ENCODE data around the gene ID2. TPM values are rescaled to one million over a fixed set of nuclear protein-coding genes. Genes with fewer than 3 reads are reported as not detected.

The ID2 gene
- total and polyA plus RNA-seq, 10 of the 15 experiments (the other 5 are each of a cell fraction or from before 2014, with no cell fraction given): 39.0 to 613 (median 73.6) TPM

DNA sequence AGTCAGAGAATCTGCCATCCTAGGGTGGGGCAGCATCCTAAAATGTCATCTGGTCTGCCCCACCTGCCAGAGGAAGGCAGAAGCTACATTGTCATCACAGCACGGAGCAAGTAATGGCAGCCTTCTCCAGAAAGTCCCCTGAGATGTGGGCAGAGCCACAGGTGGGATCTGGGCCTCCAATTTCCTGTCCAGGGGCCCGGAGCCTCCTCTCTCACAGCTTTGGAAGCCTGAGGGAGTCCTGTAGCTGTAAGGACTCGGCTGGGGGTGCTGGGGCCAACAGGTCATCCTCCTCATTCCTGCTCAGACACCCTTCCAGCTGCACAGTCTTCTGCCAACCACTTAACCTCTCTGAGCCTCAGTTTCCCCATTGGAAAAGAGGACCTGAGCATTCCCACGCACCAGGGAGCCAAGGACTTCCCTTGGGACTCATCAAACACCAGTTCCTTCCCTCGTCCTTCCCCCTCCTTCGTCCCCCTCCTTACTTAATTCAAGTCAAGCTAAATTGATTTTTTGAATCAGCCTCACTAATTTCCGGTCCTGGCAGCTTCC is 48.6 kb upstream of the ID2 start:
- Histone ChIP-seq H3K9ac (ENCODE audit: control insufficient read depth, insufficient read depth, low read length) (no peak overlapping the region), H3K4me3 (no peak overlapping the region), H3K9me3 (replicated peaks; ENCODE audit: control insufficient read depth, insufficient read depth, low read length) (no peaks in the 10 kb centered on the region), H3K36me3 (ENCODE audit: control insufficient read depth in 2 of 2, insufficient read depth in 2 of 2, low read length in 1 of 2) (no peaks in the 10 kb centered on the region), H3K27ac (ENCODE audit: control insufficient read depth, insufficient read depth) (no peak overlapping the region), H2AFZ (ENCODE audit: control insufficient read depth, low read depth, low read length) (no peak overlapping the region), H3K79me2 (ENCODE audit: control insufficient read depth, insufficient read depth, low read length) (no peaks in the 10 kb centered on the region), H3K4me1 (ENCODE audit: control insufficient read depth, insufficient read depth, low read length) (peaks cover 8% of the 10 kb centered on the region; the same call in 1 of the 2 replicates), H4K20me1 (ENCODE audit: control insufficient read depth, insufficient read depth) (no peaks in the 10 kb centered on the region), H3K4me2 (ENCODE audit: control insufficient read depth, insufficient read depth) (no peak overlapping the region), H3K27me3 (replicated peaks in 1 of 2; ENCODE audit: control insufficient read depth in 2 of 2, insufficient read depth in 2 of 2, low read length in 1 of 2) (no peaks in the 10 kb centered on the region)
- ChIA-PET SMC1A (ENCODE audit: uncharacterized antibody, unreplicated experiment) (interaction anchor here (1.3 to 4.1 kb wide), 4 partner anchors 48 to 90 kb away, joined by 4 to 16 read pairs (median 5); partner anchors contain the start of gene ID2), RAD21 (ENCODE audit: unreplicated experiment) (interaction anchor here (0.8 to 2.1 kb wide), 4 partner anchors 11 to 90 kb away, joined by 3 to 13 read pairs (median 4); partner anchors contain the start of gene ID2), POLR2A (interaction anchor here (0.9 to 2.2 kb wide), 4 partner anchors 9 to 50 kb away, joined by 3 to 5 read pairs (median 4); partner anchors contain the start of gene ID2), CTCF (interaction anchor here (0.6 to 3.1 kb wide), 5 partner anchors 12 to 296 kb away, joined by 3 to 12 read pairs (median 3); no protein-coding TSS in a partner anchor)
- intact Hi-C loops (cut with micrococcal nuclease; ENCODE audit: unreplicated experiment) (no loop called here), in situ Hi-C loops (cut with MboI) (no loop called here)
- no peak for ATAC-seq
- DNase-seq (ENCODE audit: low read depth, low spot score): no peak
- BruUV-seq (replicated peaks): no TSS peak
- TF ChIP-seq MEF2B (IDR thresholded peaks at IDR 0.05; ENCODE audit: partially characterized antibody, poor library complexity, severe bottlenecking) (peak; percentile 23), ETV6 (conservative IDR thresholded peaks at IDR 0.05 in 1 of 2, IDR thresholded peaks at IDR 0.05 in 1 of 2; ENCODE audit: borderline replicate concordance in 1 of 2, low read depth in 1 of 2) (no peak)
- no peak for FAIRE-seq
- WGBS (ENCODE audit: insufficient coverage, insufficient replicate concordance, low lambda C conversion rate, missing lambda C conversion rate): 6% methylated on average over 7 of the region's 7 CpGs

- Histone ChIP-seq H3K79me2 (ENCODE audit: control insufficient read depth, insufficient read depth, low read length) (no peaks in the 10 kb centered on the region), H3K4me1 (ENCODE audit: control insufficient read depth, insufficient read depth, low read length) (peaks cover 2% of the 10 kb centered on the region; the same call in 1 of the 2 replicates), H3K9me3 (replicated peaks; ENCODE audit: control insufficient read depth, insufficient read depth, low read length) (no peaks in the 10 kb centered on the region), H2AFZ (ENCODE audit: control insufficient read depth, low read depth, low read length) (no peak overlapping the region), H3K36me3 (ENCODE audit: control insufficient read depth in 2 of 2, insufficient read depth in 2 of 2, low read length in 1 of 2) (no peaks in the 10 kb centered on the region), H3K27me3 (replicated peaks in 1 of 2; ENCODE audit: control insufficient read depth in 2 of 2, insufficient read depth in 2 of 2, low read length in 1 of 2) (no peaks in the 10 kb centered on the region; a peak in 1 of 4 replicates), H3K27ac (ENCODE audit: control insufficient read depth, insufficient read depth) (no peak overlapping the region), H3K4me3 (no peak overlapping the region), H4K20me1 (ENCODE audit: control insufficient read depth, insufficient read depth) (no peaks in the 10 kb centered on the region), H3K9ac (ENCODE audit: control insufficient read depth, insufficient read depth, low read length) (no peak overlapping the region), H3K4me2 (ENCODE audit: control insufficient read depth, insufficient read depth) (no peak overlapping the region)
- WGBS (ENCODE audit: insufficient coverage, insufficient replicate concordance, low lambda C conversion rate, missing lambda C conversion rate): 36% methylated on average over 14 of the region's 14 CpGs
- ChIA-PET POLR2A (interaction anchor here (0.9 to 1.1 kb wide), 2 partner anchors 47 to 48 kb away, joined by 3 to 4 read pairs; partner anchors contain the start of gene ID2), SMC1A (ENCODE audit: uncharacterized antibody, unreplicated experiment) (interaction anchor here (0.7 to 4.1 kb wide), 5 partner anchors 12 to 53 kb away, joined by 3 to 16 read pairs (median 5); partner anchors contain the start of gene ID2), RAD21 (ENCODE audit: unreplicated experiment) (interaction anchor here (0.8 to 2.1 kb wide), 4 partner anchors 11 to 90 kb away, joined by 3 to 13 read pairs (median 4); partner anchors contain the start of gene ID2), CTCF (interaction anchor here (0.8 to 3.1 kb wide), 5 partner anchors 12 to 105 kb away, joined by 3 to 12 read pairs (median 5); no protein-coding TSS in a partner anchor)
- no TSS peak for BruUV-seq (replicated peaks)
- DNase-seq (ENCODE audit: low read depth, low spot score) (no peak), ATAC-seq (peak; percentile 75), FAIRE-seq (no peak)
- in situ Hi-C loops (cut with MboI) (no loop called here), intact Hi-C loops (cut with micrococcal nuclease; ENCODE audit: unreplicated experiment) (no loop called here)
- TF ChIP-seq RBBP5 (conservative IDR thresholded peaks at IDR 0.05) (no peak), POU2F2 (IDR thresholded peaks at IDR 0.05; ENCODE audit: borderline replicate concordance, low read depth, low read length) (no peak), IKZF2 (IDR thresholded peaks at IDR 0.05) (0 out of 4 replicates have a peak, but pooled peaks of 1 of the 2 experiments have one; percentile 55), ZNF384 (IDR thresholded peaks at IDR 0.05; ENCODE audit: borderline replicate concordance, low read depth, low read length) (no peak), BCL11A (IDR thresholded peaks at IDR 0.05; ENCODE audit: low read depth, low read length) (no peak), IKZF1 (conservative IDR thresholded peaks at IDR 0.05) (no peak), EP300 (IDR thresholded peaks at IDR 0.05; ENCODE audit: borderline replicate concordance in 1 of 2, control insufficient read depth in 1 of 2, low read depth in 2 of 2, low read length in 2 of 2) (no peak), NRF1 (conservative IDR thresholded peaks at IDR 0.05; ENCODE audit: low read depth, low read length) (no peak), SREBF2 (IDR thresholded peaks at IDR 0.05; ENCODE audit: low read length) (no peak), HDAC6 (IDR thresholded peaks at IDR 0.05; ENCODE audit: unreplicated experiment) (no peak)
- TF ChIP-seq, protein P1, sequence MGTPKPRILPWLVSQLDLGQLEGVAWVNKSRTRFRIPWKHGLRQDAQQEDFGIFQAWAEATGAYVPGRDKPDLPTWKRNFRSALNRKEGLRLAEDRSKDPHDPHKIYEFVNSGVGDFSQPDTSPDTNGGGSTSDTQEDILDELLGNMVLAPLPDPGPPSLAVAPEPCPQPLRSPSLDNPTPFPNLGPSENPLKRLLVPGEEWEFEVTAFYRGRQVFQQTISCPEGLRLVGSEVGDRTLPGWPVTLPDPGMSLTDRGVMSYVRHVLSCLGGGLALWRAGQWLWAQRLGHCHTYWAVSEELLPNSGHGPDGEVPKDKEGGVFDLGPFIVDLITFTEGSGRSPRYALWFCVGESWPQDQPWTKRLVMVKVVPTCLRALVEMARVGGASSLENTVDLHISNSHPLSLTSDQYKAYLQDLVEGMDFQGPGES (IDR thresholded peaks at IDR 0.05): no peak
Observed at GRCh38 chr2:8633735-8634313, 48.0 kb upstream of the ID2 start.

Data from GM12878 (cell line).